NT2/D1 (cell line): ENCODE measurements around the gene ZSCAN9.
A peak's percentile ranks its signal among the peaks of the same experiment; 100 is the strongest.

Source experiments
- SUZ12 ChIP-seq: IDR thresholded peaks from 2 replicates; pipeline ENCODE4 v1.6.1; 2011; ENCODE audit not compliant: insufficient read length, insufficient read depth; ENCODE audit errors: extremely low read depth
- YY1 ChIP-seq: IDR thresholded peaks from 2 replicates; pipeline ENCODE4 v1.6.1; 2011; ENCODE audit not compliant: insufficient read length, insufficient read depth
- ZNF274 ChIP-seq: IDR thresholded peaks from 2 replicates; pipeline ENCODE4 v1.6.1; 2011; ENCODE audit warnings: mild to moderate bottlenecking, low read depth, low read length

GRCh38 chr6:28225056-28225834 is at the start of gene ZSCAN9:
- TF ChIP-seq ZNF274 (no peak), YY1 (peak; percentile 54), SUZ12 (no peak)
